WTC11 (cell line): Measurements from ENCODE around the gene CATSPERB. TPM values are rescaled to one million over a fixed set of nuclear protein-coding genes. Genes with fewer than 3 reads are reported as not detected.
"Not testable (repeated sequence)": the region's sequence is repeated elsewhere in the genome, so short reads cannot be mapped to it uniquely, and the experiment has no call there.

Experiments used
- ATAC-seq: fragments of 200-7000 bp; cut with Tn5 transposase; 2 replicates; pipeline ENCODE4 v1.10.0; 2021; ENCODE audit warnings: mild to moderate bottlenecking, moderate library complexity
- CTCF ChIA-PET: fragments of 300-600 bp; sonication (Branson Sonifier 250); formaldehyde crosslinking; loops from one replicate; lab custom pipeline; 2021; ENCODE audit warnings: antibody characterized with exemption; lab: Charles Lee
- POLR2A ChIA-PET: fragments of 350-600 bp; sonication (Branson Sonifier 250); formaldehyde crosslinking; loops from one replicate; lab custom pipeline; 2021; ENCODE audit warnings: antibody characterized with exemption; lab: Charles Lee
- DNase-seq: peaks from one replicate; pipeline ENCODE4 v3.0.0; 2021; ENCODE audit warnings: low spot score
- H3K27ac Mint-ChIP-seq: 2 replicates; pipeline ENCODE4 v1.8.0; 2021; ENCODE audit warnings: mixed read lengths
- H3K27me3 Mint-ChIP-seq: 2 replicates; pipeline ENCODE4 v1.8.0; 2021; ENCODE audit warnings: low read depth, mild to moderate bottlenecking, moderate library complexity, mixed read lengths
- H3K36me3 Mint-ChIP-seq: 2 replicates; pipeline ENCODE4 v1.8.0; 2021; ENCODE audit warnings: mixed read lengths
- H3K4me1 Mint-ChIP-seq: 2 replicates; pipeline ENCODE4 v1.8.0; 2022; ENCODE audit warnings: mixed read lengths
- H3K4me3 Mint-ChIP-seq: 2 replicates; pipeline ENCODE4 v1.8.0; 2021; ENCODE audit warnings: mild to moderate bottlenecking, moderate library complexity, mixed read lengths
- H3K9me3 Mint-ChIP-seq: 2 replicates; pipeline ENCODE4 v1.8.0; 2021; ENCODE audit warnings: mixed read lengths
- ARID4B ChIP-seq: sonication (generic); formaldehyde crosslinking; IDR thresholded peaks from 2 replicates; pipeline ENCODE4 v1.8.0; 2023; ENCODE audit warnings: missing genetic modification reagents, mild to moderate bottlenecking, borderline replicate concordance
- ATF2 ChIP-seq: sonication (generic); formaldehyde crosslinking; IDR thresholded peaks from 2 replicates; pipeline ENCODE4 v1.8.1; 2022; ENCODE audit warnings: low read depth, missing genetic modification reagents, borderline replicate concordance
- CREB1 ChIP-seq: sonication (generic); formaldehyde crosslinking; IDR thresholded peaks from 2 replicates; pipeline ENCODE4 v1.8.0; 2023; ENCODE audit warnings: mild to moderate bottlenecking, missing genetic modification reagents
- CREM ChIP-seq: sonication (generic); formaldehyde crosslinking; IDR thresholded peaks from 2 replicates; pipeline ENCODE4 v1.8.1; 2022; ENCODE audit warnings: mild to moderate bottlenecking, missing genetic modification reagents, moderate library complexity
- E2F4 ChIP-seq: sonication (generic); formaldehyde crosslinking; IDR thresholded peaks from 2 replicates; pipeline ENCODE4 v1.8.1; 2022; ENCODE audit warnings: low read depth, mild to moderate bottlenecking, moderate library complexity, missing genetic modification reagents, borderline replicate concordance
- E2F5 ChIP-seq: sonication (generic); formaldehyde crosslinking; IDR thresholded peaks from 2 replicates; pipeline ENCODE4 v1.8.1; 2022; ENCODE audit warnings: mild to moderate bottlenecking, moderate library complexity, missing genetic modification reagents
- ESRRA ChIP-seq: sonication (generic); formaldehyde crosslinking; IDR thresholded peaks from 2 replicates; pipeline ENCODE4 v1.8.1; 2022; ENCODE audit warnings: mild to moderate bottlenecking, missing genetic modification reagents, borderline replicate concordance
- FOXK1 ChIP-seq: sonication (generic); formaldehyde crosslinking; IDR thresholded peaks from 2 replicates; pipeline ENCODE4 v1.8.0; 2022; ENCODE audit warnings: mild to moderate bottlenecking, moderate library complexity, missing genetic modification reagents
- GABPB1 ChIP-seq: sonication (generic); formaldehyde crosslinking; IDR thresholded peaks from 2 replicates; pipeline ENCODE4 v1.8.1; 2023; ENCODE audit warnings: mild to moderate bottlenecking, missing genetic modification reagents
- JAZF1 ChIP-seq: fragments of 250-450 bp; sonication (Bioruptor Pico); IDR thresholded peaks from 2 replicates; pipeline ENCODE4 v1.9.0; 2021; ENCODE audit warnings: moderate library complexity, mild to moderate bottlenecking, inconsistent platforms
- JUN ChIP-seq: sonication (generic); formaldehyde crosslinking; IDR thresholded peaks from 2 replicates; pipeline ENCODE4 v1.8.0; 2023; ENCODE audit warnings: mild to moderate bottlenecking, missing genetic modification reagents
- NFE2L1 ChIP-seq: sonication (generic); formaldehyde crosslinking; IDR thresholded peaks from 2 replicates; pipeline ENCODE4 v1.8.1; 2023; ENCODE audit warnings: missing genetic modification reagents
- NR3C1 ChIP-seq: sonication (generic); formaldehyde crosslinking; conservative IDR thresholded peaks from 2 replicates; pipeline ENCODE4 v1.8.1; 2023; ENCODE audit warnings: low read depth, mild to moderate bottlenecking, missing genetic modification reagents
- OVOL2 ChIP-seq: fragments of 250-450 bp; sonication (Bioruptor Pico); IDR thresholded peaks from 2 replicates; pipeline ENCODE4 v1.9.0; 2021; ENCODE audit warnings: mild to moderate bottlenecking, borderline replicate concordance
- SP1 ChIP-seq: sonication (generic); formaldehyde crosslinking; conservative IDR thresholded peaks from 2 replicates; pipeline ENCODE4 v1.8.1; 2022; ENCODE audit warnings: missing genetic modification reagents
- USF2 ChIP-seq: sonication (generic); formaldehyde crosslinking; IDR thresholded peaks from 2 replicates; pipeline ENCODE4 v1.8.1; 2023; ENCODE audit warnings: mild to moderate bottlenecking, missing genetic modification reagents, moderate library complexity
- ZNF121 ChIP-seq: sonication (generic); formaldehyde crosslinking; IDR thresholded peaks from 2 replicates; pipeline ENCODE4 v1.8.0; 2023; ENCODE audit warnings: missing genetic modification reagents
- ZNF232 ChIP-seq: sonication (generic); formaldehyde crosslinking; IDR thresholded peaks from 2 replicates; pipeline ENCODE4 v1.8.0; 2022; ENCODE audit warnings: mild to moderate bottlenecking, missing genetic modification reagents
- ZNF263 ChIP-seq: sonication (generic); formaldehyde crosslinking; IDR thresholded peaks from 2 replicates; pipeline ENCODE4 v1.8.1; 2022; ENCODE audit warnings: low read depth, mild to moderate bottlenecking, moderate library complexity, missing genetic modification reagents
- ZNF281 ChIP-seq: sonication (generic); formaldehyde crosslinking; IDR thresholded peaks from 2 replicates; pipeline ENCODE4 v1.8.0; 2023; ENCODE audit warnings: mild to moderate bottlenecking, missing genetic modification reagents
- total RNA-seq: library from RNA; stranded (reverse); gene quantifications from 3 replicates; pipeline ENCODE4 v1.2.3, GENCODE V29; 2021

CATSPERB gene
- total RNA-seq, 1 experiment from 2014 or later: 0.11 TPM

- TF ChIP-seq OVOL2 (CRISPR knock-in tag) (no peak), CREM (CRISPR knock-in tag) (no peak), SP1 (CRISPR knock-in tag) (no peak), E2F5 (CRISPR knock-in tag) (no peak), FOXK1 (no peak), JAZF1 (CRISPR knock-in tag) (no peak), E2F4 (CRISPR knock-in tag) (no peak), GABPB1 (CRISPR knock-in tag) (no peak), ZNF263 (CRISPR knock-in tag) (no peak), ZNF281 (CRISPR knock-in tag) (no peak), JUN (CRISPR knock-in tag) (no peak), NR3C1 (CRISPR knock-in tag) (no peak), CREB1 (CRISPR knock-in tag) (no peak), NFE2L1 (CRISPR knock-in tag) (no peak)
Measured at GRCh38 chr14:91568626-91569025, 163.3 kb downstream of the CATSPERB start (continued).

GRCh38 chr14:91567827-91568226, 164.1 kb downstream of the CATSPERB start:
- H3K27me3 Mint-ChIP-seq: peaks cover 68% of the 10 kb centered on the region
- H3K36me3 Mint-ChIP-seq, ATAC-seq, DNase-seq, H3K4me3 Mint-ChIP-seq, CTCF ChIA-PET, H3K27ac Mint-ChIP-seq, POLR2A ChIA-PET, H3K4me1 Mint-ChIP-seq: not testable (repeated sequence)
- H3K9me3 Mint-ChIP-seq: peaks cover 34% of the 10 kb centered on the region

- ATAC-seq (no peak), DNase-seq (no peak)
- peaks cover 23% of the 10 kb centered on the region for H3K27me3 Mint-ChIP-seq
- H3K36me3 Mint-ChIP-seq: peaks cover 10% of the 10 kb centered on the region
- H3K4me3 Mint-ChIP-seq: no peak overlapping the region
- H3K27ac Mint-ChIP-seq: no peak overlapping the region
- no peaks in the 10 kb centered on the region for H3K4me1 Mint-ChIP-seq
- peaks cover 42% of the 10 kb centered on the region for H3K9me3 Mint-ChIP-seq
- CTCF ChIA-PET: no interaction called here
- POLR2A ChIA-PET: no interaction called here
- TF ChIP-seq ZNF121: no peak
- TF ChIP-seq ESRRA (CRISPR knock-in tag): no peak
- TF ChIP-seq ARID4B (CRISPR knock-in tag): no peak
- no peak for TF ChIP-seq USF2 (CRISPR knock-in tag)
- TF ChIP-seq ATF2: no peak
- no peak for TF ChIP-seq ZNF232 (CRISPR knock-in tag)
Measured at GRCh38 chr14:91555531-91555930, 176.4 kb downstream of the CATSPERB start.
